HEK293 (cell line): ENCODE measurements around the gene KIAA0825.

Experiments
- CTCF ChIA-PET: fragments of 350-600 bp; formaldehyde crosslinking; extraction: SDS; loops from one replicate; lab custom pipeline; 2021; ENCODE audit warnings: antibody characterized with exemption; lab: Yijun Ruan, JAX
- POLR2A ChIA-PET: fragments of 300-600 bp; formaldehyde crosslinking; extraction: SDS; loops from one replicate; lab custom pipeline; 2020; ENCODE audit warnings: antibody characterized with exemption, inconsistent platforms; lab: Yijun Ruan, JAX
- H3K27ac ChIP-seq: fragments of 200-500 bp; sonication (Bioruptor generic); 2 replicates; pipeline ENCODE4 v1.5.1; 2014; ENCODE audit warnings: low read depth, low read length, control low read depth, inconsistent platforms; ENCODE audit errors: extremely low read depth
- H3K36me3 ChIP-seq, 2 experiments: fragments of 200-500 bp in 1 of 2; sonication (Bioruptor generic) in 1 of 2; 1 replicate in 1 of 2; 2 replicates in 1 of 2; pipeline ENCODE4 v1.5.1; 2014 to 2017; ENCODE audit warnings: inconsistent platforms in 2 of 2, low read length in 2 of 2; ENCODE audit not compliant: control insufficient read depth in 2 of 2, insufficient read depth in 1 of 2
- H3K4me1 ChIP-seq: fragments of 200-500 bp; sonication (Bioruptor generic); 2 replicates; pipeline ENCODE4 v1.5.1; 2014; ENCODE audit warnings: mild to moderate bottlenecking, low read length, inconsistent platforms; ENCODE audit not compliant: control insufficient read depth, insufficient read depth
- H3K4me3 ChIP-seq: 2 replicates; pipeline ENCODE4 v1.5.1; 2011; ENCODE audit warnings: low read depth, mild to moderate bottlenecking, control low read depth, low read length, moderate library complexity
- H3K9me3 ChIP-seq: fragments of 200-500 bp; sonication (Bioruptor generic); 2 replicates; pipeline ENCODE4 v1.5.1; 2014; ENCODE audit warnings: low read depth, low read length, inconsistent platforms; ENCODE audit not compliant: control insufficient read depth, insufficient read depth
- AEBP2 ChIP-seq: fragments of 450-650 bp; formaldehyde crosslinking; IDR thresholded peaks from 2 replicates; pipeline ENCODE4 v1.5.1; 2016; ENCODE audit warnings: missing biosample characterization, missing genetic modification characterization, borderline replicate concordance
- BCL11A ChIP-seq: fragments of 450-650 bp; formaldehyde crosslinking; IDR thresholded peaks from 2 replicates; pipeline ENCODE4 v1.5.1; 2016; ENCODE audit warnings: low read depth, missing biosample characterization, missing genetic modification characterization
- EGR2 ChIP-seq: fragments of 450-650 bp; formaldehyde crosslinking; IDR thresholded peaks from 2 replicates; pipeline ENCODE4 v1.5.1; 2016; ENCODE audit warnings: low read depth, missing biosample characterization, missing genetic modification characterization
- HOXA7 ChIP-seq: sonication (generic); formaldehyde crosslinking; IDR thresholded peaks from 2 replicates; pipeline ENCODE4 v1.8.1; 2022; ENCODE audit warnings: missing genetic modification reagents, borderline replicate concordance
- HOXC10 ChIP-seq: sonication (generic); formaldehyde crosslinking; IDR thresholded peaks from 2 replicates; pipeline ENCODE4 v1.8.1; 2023; ENCODE audit warnings: mild to moderate bottlenecking, missing genetic modification reagents
- KLF1 ChIP-seq: fragments of 450-650 bp; formaldehyde crosslinking; IDR thresholded peaks from 2 replicates; pipeline ENCODE4 v1.5.1; 2016; ENCODE audit warnings: missing biosample characterization, missing genetic modification characterization
- KLF9 ChIP-seq: fragments of 450-650 bp; formaldehyde crosslinking; IDR thresholded peaks from 2 replicates; pipeline ENCODE4 v1.5.1; 2016; ENCODE audit warnings: missing biosample characterization, missing genetic modification characterization, low read depth
- PRDM1 ChIP-seq: fragments of 450-650 bp; formaldehyde crosslinking; IDR thresholded peaks from 2 replicates; pipeline ENCODE4; 2016; ENCODE audit warnings: missing biosample characterization, missing genetic modification characterization
- RBAK ChIP-seq: fragments of 450-650 bp; formaldehyde crosslinking; IDR thresholded peaks from 2 replicates; pipeline ENCODE4 v1.5.1; 2016; ENCODE audit warnings: missing biosample characterization, missing genetic modification characterization
- SALL2 ChIP-seq: fragments of 450-650 bp; formaldehyde crosslinking; IDR thresholded peaks from 2 replicates; pipeline ENCODE4 v1.5.0; 2017; ENCODE audit warnings: missing biosample characterization, mild to moderate bottlenecking, missing genetic modification characterization, borderline replicate concordance
- SCRT2 ChIP-seq: fragments of 450-650 bp; formaldehyde crosslinking; IDR thresholded peaks from 2 replicates; pipeline ENCODE4 v1.5.1; 2016; ENCODE audit warnings: missing biosample characterization, missing genetic modification characterization
- SETDB1 ChIP-seq: IDR thresholded peaks from one replicate; pipeline ENCODE4 v1.6.1; 2017; ENCODE audit warnings: mild to moderate bottlenecking, low read length, moderate library complexity, mixed read lengths; ENCODE audit not compliant: insufficient read length
- TRIM28 ChIP-seq: IDR thresholded peaks from 2 replicates; pipeline ENCODE4 v1.6.1; 2011; ENCODE audit warnings: low read length, control low read depth, borderline replicate concordance
- ZBTB17 ChIP-seq: fragments of 450-650 bp; formaldehyde crosslinking; IDR thresholded peaks from 2 replicates; pipeline ENCODE4 v1.5.1; 2016; ENCODE audit warnings: missing biosample characterization, missing genetic modification characterization
- ZBTB49 ChIP-seq: fragments of 450-650 bp; formaldehyde crosslinking; IDR thresholded peaks from 2 replicates; pipeline ENCODE4 v1.5.1; 2016; ENCODE audit warnings: missing biosample characterization, missing genetic modification characterization, low read depth
- ZNF121 ChIP-seq: fragments of 450-650 bp; formaldehyde crosslinking; IDR thresholded peaks from 2 replicates; pipeline ENCODE4 v1.5.1; 2016; ENCODE audit warnings: missing biosample characterization, missing genetic modification characterization
- ZNF2 ChIP-seq: fragments of 450-650 bp; formaldehyde crosslinking; IDR thresholded peaks from 2 replicates; pipeline ENCODE4 v1.5.1; 2016; ENCODE audit warnings: missing biosample characterization, missing genetic modification characterization
- ZNF202 ChIP-seq: fragments of 450-650 bp; formaldehyde crosslinking; IDR thresholded peaks from 2 replicates; pipeline ENCODE4 v1.5.1; 2016; ENCODE audit warnings: missing biosample characterization, missing genetic modification characterization, borderline replicate concordance
- ZNF311 ChIP-seq: fragments of 450-650 bp; formaldehyde crosslinking; IDR thresholded peaks from 2 replicates; pipeline ENCODE4 v1.5.1; 2017; ENCODE audit warnings: missing biosample characterization, missing genetic modification characterization, borderline replicate concordance
- ZNF391 ChIP-seq: fragments of 450-650 bp; formaldehyde crosslinking; IDR thresholded peaks from 2 replicates; pipeline ENCODE4 v1.5.1; 2016; ENCODE audit warnings: low read depth, missing biosample characterization, missing genetic modification characterization, borderline replicate concordance
- ZNF488 ChIP-seq: fragments of 450-650 bp; formaldehyde crosslinking; IDR thresholded peaks from 2 replicates; pipeline ENCODE4 v1.5.1; 2016; ENCODE audit warnings: missing biosample characterization, missing genetic modification characterization
- ZNF623 ChIP-seq: fragments of 450-650 bp; formaldehyde crosslinking; IDR thresholded peaks from 2 replicates; pipeline ENCODE4 v1.5.1; 2016; ENCODE audit warnings: missing biosample characterization, missing genetic modification characterization
- ZNF639 ChIP-seq: fragments of 450-650 bp; formaldehyde crosslinking; IDR thresholded peaks from 2 replicates; pipeline ENCODE4 v1.5.1; 2016; ENCODE audit warnings: missing biosample characterization, missing genetic modification characterization
- ZNF677 ChIP-seq: fragments of 450-650 bp; IDR thresholded peaks from 2 replicates; pipeline ENCODE4 v1.5.0; 2018; ENCODE audit warnings: missing biosample characterization, mild to moderate bottlenecking, missing genetic modification characterization, moderate library complexity
- ZNF692 ChIP-seq: fragments of 450-650 bp; formaldehyde crosslinking; IDR thresholded peaks from 2 replicates; pipeline ENCODE4 v1.5.1; 2016; ENCODE audit warnings: missing biosample characterization, missing genetic modification characterization
- ZNF768 ChIP-seq: fragments of 450-650 bp; formaldehyde crosslinking; IDR thresholded peaks from 2 replicates; pipeline ENCODE4 v1.5.1; 2018; ENCODE audit warnings: missing biosample characterization, mild to moderate bottlenecking, missing genetic modification characterization
- ZSCAN23 ChIP-seq: fragments of 450-650 bp; formaldehyde crosslinking; IDR thresholded peaks from 2 replicates; pipeline ENCODE4 v1.5.1; 2016; ENCODE audit warnings: missing biosample characterization, missing genetic modification characterization

The KIAA0825 gene

GRCh38 chr5:94310833-94311232, 307.6 kb downstream of the KIAA0825 start:
- H3K9me3 ChIP-seq = no peaks in the 10 kb centered on the region
- ChIA-PET CTCF (interaction anchor here (0.7 kb wide), 1 partner anchor 118 kb away, joined by 3 read pairs; no protein-coding TSS in a partner anchor), POLR2A (no interaction called here)
- no peak overlapping the region for H3K27ac ChIP-seq
- H3K36me3 ChIP-seq = no peaks in the 10 kb centered on the region
- H3K4me3 ChIP-seq = no peak overlapping the region
- no peaks in the 10 kb centered on the region for H3K4me1 ChIP-seq
- TF ChIP-seq ZNF768 (tag by site-specific recombination) = no peak
- TF ChIP-seq ZNF692 = no peak
- TF ChIP-seq EGR2 (tag by site-specific recombination) = no peak
- no peak for TF ChIP-seq HOXA7 (CRISPR knock-in tag)
- TF ChIP-seq ZNF488 (tag by site-specific recombination) = no peak
- no peak for TF ChIP-seq KLF9
- no peak for TF ChIP-seq ZNF391
- TF ChIP-seq BCL11A = no peak
- TF ChIP-seq ZBTB17 = no peak
- TF ChIP-seq ZNF623 (tag by site-specific recombination) = no peak
- no peak for TF ChIP-seq HOXC10
- TF ChIP-seq TRIM28 = no peak

GRCh38 chr5:94309141-94309540, 309.3 kb downstream of the KIAA0825 start:
- H3K27ac ChIP-seq = no peak overlapping the region
- H3K4me3 ChIP-seq = no peak overlapping the region
- CTCF ChIA-PET = interaction anchor here (0.5 to 1.0 kb wide), 2 partner anchors 89 to 986 kb away, joined by 3 read pairs; no protein-coding TSS in a partner anchor
- no peaks in the 10 kb centered on the region for H3K9me3 ChIP-seq
- TF ChIP-seq AEBP2 (tag by site-specific recombination) = no peak
- TF ChIP-seq SETDB1 = no peak
- TF ChIP-seq RBAK (tag by site-specific recombination) = no peak
- no peak for TF ChIP-seq PRDM1 (tag by site-specific recombination)
- TF ChIP-seq ZNF311 (tag by site-specific recombination) = no peak
- no peak for TF ChIP-seq KLF1
- no peak for TF ChIP-seq ZSCAN23 (tag by site-specific recombination)
- TF ChIP-seq ZNF639 (tag by site-specific recombination) = no peak
- no peak for TF ChIP-seq SCRT2 (tag by site-specific recombination)
- no peak for TF ChIP-seq ZNF121 (tag by site-specific recombination)
- no peak for TF ChIP-seq SALL2
- no peak for TF ChIP-seq ZNF2
- no peak for TF ChIP-seq ZNF677 (tag by site-specific recombination)
- TF ChIP-seq ZNF202 (tag by site-specific recombination) = no peak
- TF ChIP-seq ZBTB49 = no peak
- POLR2A ChIA-PET = no interaction called here
- H3K36me3 ChIP-seq = no peaks in the 10 kb centered on the region
- no peaks in the 10 kb centered on the region for H3K4me1 ChIP-seq
